ENCODE results near the gene MPZL3. TPM values are rescaled to one million over a fixed set of nuclear protein-coding genes. Genes with fewer than 3 reads are reported as not detected.
A peak's percentile ranks its signal among the peaks of the same experiment; 100 is the strongest.

Gene MPZL3, protein sequence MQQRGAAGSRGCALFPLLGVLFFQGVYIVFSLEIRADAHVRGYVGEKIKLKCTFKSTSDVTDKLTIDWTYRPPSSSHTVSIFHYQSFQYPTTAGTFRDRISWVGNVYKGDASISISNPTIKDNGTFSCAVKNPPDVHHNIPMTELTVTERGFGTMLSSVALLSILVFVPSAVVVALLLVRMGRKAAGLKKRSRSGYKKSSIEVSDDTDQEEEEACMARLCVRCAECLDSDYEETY
- total RNA-seq, result 7.9 TPM

DNA sequence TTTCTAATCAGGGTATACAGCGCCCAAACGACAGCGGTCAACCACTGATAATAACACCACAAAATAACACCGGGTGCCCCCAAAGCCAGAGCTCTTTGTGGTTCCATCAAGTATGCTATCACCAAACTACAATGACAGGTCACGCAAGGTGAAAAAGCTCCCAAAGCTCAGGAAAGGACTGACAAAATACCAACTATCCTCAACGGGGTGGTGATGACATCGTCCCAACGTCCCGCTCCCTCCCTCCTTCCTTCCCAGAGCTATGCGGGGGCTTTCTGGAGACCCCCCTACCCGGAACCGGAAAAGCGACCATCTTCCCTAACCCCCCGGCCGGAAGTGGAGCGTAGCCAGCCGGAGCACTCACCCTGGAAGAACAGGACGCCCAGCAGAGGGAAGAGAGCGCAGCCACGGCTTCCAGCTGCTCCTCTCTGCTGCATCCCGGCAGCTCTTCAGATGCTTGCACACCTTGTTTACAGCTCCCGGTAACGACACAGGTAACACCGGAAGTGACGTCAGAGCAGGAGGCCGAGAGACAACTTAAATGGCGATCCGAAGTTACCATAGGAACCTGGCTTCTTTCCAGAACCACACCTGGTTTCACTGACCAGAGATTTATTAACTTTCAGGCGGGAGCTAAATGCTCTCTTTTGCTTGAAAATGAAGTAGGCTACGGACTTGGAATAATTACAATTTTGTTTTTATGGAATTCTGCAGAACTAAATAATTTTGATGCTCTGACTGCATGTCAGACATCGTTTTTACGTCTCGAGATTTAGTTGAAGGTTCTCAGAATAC is at the start of gene MPZL3:
Gene MPZL3, minus strand, starts transcription at position 508 of the 795 bp plus-strand sequence. Its CDS starts 71 bp downstream, at position 437.
- peak; percentile 92 for DNase-seq (ENCODE audit: low spot score)

GRCh38 chr11:118301600-118302195 is 49.5 kb upstream of the MPZL3 start:
- no peak for DNase-seq (ENCODE audit: low spot score)

- DNase-seq (ENCODE audit: low spot score), result peak; percentile 55
Measured at GRCh38 chr11:118295815-118296454, 43.8 kb upstream of the MPZL3 start.

DNA sequence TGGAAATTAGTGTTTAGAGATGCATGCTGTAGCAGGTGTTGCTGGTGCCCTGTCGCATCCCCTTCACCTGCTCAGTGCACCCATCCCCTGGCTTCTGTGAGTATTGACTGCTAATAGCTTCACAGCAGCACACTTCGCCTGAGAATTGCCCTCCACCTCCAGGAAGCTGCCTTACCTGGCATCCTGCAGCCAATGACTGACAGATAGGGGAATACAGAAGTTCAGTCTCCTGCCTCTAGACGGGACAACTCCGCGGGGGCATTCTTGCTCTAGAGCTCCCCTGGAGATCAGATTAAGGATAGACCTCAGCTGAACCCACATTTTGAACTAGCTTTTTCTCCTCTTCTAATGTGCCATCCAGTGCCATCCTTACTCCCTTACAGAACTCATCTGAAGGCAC is 43.0 kb upstream of the MPZL3 start:
- no peak for DNase-seq (ENCODE audit: low spot score)

GRCh38 chr11:118294053-118294452 is 41.9 kb upstream of the MPZL3 start:
- DNase-seq (ENCODE audit: low spot score), result no peak

- DNase-seq (ENCODE audit: low spot score), result no peak
Measured at GRCh38 chr11:118291477-118292135, 39.4 kb upstream of the MPZL3 start.

DNA sequence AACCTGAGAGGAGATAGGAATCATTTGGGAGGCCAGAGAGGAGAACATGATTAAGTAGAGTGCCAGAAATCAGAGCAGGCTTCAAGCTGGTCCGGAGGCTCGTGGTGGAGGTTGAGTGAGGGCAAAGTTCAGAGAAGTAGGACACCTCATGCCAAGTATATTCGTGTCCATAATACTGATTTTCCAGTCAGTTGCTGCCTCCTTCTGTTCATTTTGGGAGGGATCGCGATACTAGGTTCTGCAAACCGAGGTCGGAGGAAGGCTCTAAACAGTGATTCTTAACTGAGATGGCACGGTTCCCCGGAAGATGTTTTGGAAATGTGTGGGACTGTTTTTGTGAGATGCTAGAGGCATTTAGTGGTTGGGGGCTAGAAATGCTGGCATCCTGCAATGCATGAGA is 38.8 kb upstream of the MPZL3 start:
- peak; percentile 47 for DNase-seq (ENCODE audit: low spot score)

DNA sequence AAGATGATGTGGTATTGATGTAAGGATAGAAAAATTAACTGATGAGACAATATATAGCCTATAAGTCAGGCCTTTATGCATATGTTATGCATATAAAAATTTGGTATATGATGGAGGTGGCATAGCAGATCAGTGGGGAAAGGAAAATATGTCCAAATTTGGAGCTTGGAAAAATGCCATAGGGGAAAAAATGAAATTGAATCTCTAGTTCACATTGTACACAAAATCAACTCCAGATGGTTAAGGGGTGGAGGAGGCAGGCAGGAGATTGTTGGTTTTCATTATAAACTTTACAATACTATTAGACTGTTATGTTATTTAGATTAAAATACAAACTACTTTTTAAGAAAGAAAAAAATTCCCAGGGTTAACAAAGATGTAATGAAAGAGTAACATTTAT is 37.2 kb upstream of the MPZL3 start:
- no peak for DNase-seq (ENCODE audit: low spot score)

GRCh38 chr11:118287006-118287405 is 34.8 kb upstream of the MPZL3 start:
- DNase-seq (ENCODE audit: low spot score), result no peak

DNA sequence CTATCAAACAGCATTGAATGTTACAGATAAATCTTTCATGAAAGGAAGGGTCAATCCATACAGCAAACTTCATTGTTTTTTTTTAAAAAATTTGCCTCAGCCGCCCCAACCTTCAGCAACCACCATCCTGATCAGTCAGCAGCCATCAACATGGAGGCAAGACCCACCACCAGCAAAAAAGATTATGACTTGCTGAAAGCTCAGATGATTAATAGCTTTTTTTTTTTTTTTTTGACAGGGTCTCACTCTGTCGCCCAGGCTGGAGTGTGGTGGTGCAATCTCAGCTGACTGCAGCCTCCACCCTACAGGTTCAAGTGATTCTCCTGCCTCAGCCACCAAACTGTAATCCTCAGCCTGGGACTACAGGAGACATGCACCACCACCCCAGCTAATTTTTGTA is 34.4 kb upstream of the MPZL3 start:
- no peak for DNase-seq (ENCODE audit: low spot score)

- DNase-seq (ENCODE audit: low spot score), result no peak
Measured at GRCh38 chr11:118283756-118284350, 31.7 kb upstream of the MPZL3 start.

- no peak for DNase-seq (ENCODE audit: low spot score)
Measured at GRCh38 chr11:118283037-118283636, 31.0 kb upstream of the MPZL3 start.

DNA sequence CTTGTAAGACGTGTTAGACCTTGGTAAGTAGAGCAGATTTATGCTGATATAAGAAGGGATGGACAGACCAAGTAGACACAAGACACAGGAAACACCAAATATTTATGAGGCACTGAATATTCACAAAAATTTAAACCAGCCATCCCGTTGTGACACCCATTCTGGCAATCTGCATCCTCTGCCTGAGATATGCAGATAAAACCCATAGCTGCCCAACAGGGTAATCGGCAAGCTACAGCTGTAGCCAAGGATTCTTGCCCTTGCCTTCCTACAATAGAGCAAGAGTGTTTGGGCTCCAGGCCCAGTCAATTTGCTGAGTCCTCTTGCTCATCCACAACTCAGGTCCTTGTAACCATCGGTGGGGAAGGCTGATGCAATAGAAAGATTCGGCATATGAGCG is 30.4 kb upstream of the MPZL3 start:
- no peak for DNase-seq (ENCODE audit: low spot score)

GRCh38 chr11:118281284-118281683 is 29.1 kb upstream of the MPZL3 start:
- DNase-seq (ENCODE audit: low spot score), result peak; percentile 58

DNA sequence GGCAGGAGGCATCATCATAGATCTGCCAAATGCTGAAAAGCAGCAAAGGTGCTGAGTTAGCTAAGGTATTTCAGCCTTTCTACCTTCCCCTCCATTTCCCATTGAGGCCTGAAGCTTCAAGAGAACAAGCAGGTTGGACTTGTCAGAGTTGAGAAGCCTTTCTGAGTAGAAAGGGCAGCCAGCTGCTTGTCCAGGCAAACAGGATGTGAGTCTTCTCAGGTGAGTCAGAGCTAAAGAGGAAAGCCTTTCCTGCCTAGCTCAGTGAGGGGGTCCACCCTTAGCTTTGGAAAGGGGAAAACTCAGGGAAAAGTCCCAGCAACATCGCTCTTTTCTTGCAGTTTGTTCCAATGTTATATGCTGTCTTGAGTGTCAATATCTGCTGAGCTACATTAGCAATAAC is 25.1 kb upstream of the MPZL3 start:
- DNase-seq (ENCODE audit: low spot score), result peak; percentile 67

GRCh38 chr11:118276422-118276821 is 24.3 kb upstream of the MPZL3 start:
- peak; percentile 59 for DNase-seq (ENCODE audit: low spot score)

- DNase-seq (ENCODE audit: low spot score), result no peak
Measured at GRCh38 chr11:118275176-118275575, 23.0 kb upstream of the MPZL3 start.

- no peak for DNase-seq (ENCODE audit: low spot score)
Measured at GRCh38 chr11:118274186-118274585, 22.0 kb upstream of the MPZL3 start.

DNA sequence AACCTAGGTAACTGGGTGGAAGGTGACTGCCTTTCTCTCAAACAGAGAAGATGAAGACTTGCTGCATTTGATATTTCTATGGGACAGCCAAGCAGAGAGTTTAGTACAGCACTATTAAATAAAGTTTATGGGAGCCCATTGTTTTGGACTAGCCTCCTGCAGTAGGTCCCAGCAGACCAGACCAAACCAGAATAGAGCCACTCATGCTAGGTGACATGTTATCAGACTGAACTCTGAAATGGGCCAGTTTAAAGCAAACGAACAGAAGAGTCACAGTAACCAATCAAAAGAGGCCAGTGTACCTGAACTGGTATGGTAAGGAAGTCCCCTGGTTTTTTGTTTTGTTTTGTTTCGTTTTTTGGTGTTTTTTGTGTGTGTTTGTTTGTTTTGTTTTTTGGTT is 19.8 kb upstream of the MPZL3 start:
- no peak for DNase-seq (ENCODE audit: low spot score)

DNA sequence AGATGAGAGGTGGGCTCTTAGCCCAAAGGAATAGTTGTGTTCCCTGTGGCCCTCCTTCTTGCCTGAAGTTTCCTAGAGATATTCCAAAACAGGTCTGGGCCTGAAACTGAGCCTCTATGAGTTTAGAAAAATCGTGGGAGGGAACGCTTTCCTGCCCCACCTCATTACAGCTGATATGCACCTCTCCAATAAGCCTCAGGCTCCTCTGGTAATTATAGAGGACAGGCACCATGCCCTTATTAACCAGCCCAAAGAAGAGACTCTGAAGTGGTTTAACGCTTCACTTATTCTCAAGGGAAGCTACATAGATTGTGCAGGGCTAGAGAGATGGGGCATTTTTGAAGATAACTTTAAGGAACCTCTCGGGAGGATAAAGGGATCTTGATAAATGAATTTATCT is 15.3 kb upstream of the MPZL3 start:
- DNase-seq (ENCODE audit: low spot score), result no peak

GRCh38 chr11:118265954-118266353 is 13.8 kb upstream of the MPZL3 start:
- peak; percentile 78 for DNase-seq (ENCODE audit: low spot score)
